Measurements from ENCODE around the gene FAM131C. TPM values are rescaled to one million over a fixed set of nuclear protein-coding genes. Genes with fewer than 3 reads are reported as not detected.
"Not testable (repeated sequence)": the region's sequence is repeated elsewhere in the genome, so short reads cannot be mapped to it uniquely, and the experiment has no call there.

FAM131C gene
- total RNA-seq, 1 experiment from 2014 or later, result 3.4 TPM

DNA sequence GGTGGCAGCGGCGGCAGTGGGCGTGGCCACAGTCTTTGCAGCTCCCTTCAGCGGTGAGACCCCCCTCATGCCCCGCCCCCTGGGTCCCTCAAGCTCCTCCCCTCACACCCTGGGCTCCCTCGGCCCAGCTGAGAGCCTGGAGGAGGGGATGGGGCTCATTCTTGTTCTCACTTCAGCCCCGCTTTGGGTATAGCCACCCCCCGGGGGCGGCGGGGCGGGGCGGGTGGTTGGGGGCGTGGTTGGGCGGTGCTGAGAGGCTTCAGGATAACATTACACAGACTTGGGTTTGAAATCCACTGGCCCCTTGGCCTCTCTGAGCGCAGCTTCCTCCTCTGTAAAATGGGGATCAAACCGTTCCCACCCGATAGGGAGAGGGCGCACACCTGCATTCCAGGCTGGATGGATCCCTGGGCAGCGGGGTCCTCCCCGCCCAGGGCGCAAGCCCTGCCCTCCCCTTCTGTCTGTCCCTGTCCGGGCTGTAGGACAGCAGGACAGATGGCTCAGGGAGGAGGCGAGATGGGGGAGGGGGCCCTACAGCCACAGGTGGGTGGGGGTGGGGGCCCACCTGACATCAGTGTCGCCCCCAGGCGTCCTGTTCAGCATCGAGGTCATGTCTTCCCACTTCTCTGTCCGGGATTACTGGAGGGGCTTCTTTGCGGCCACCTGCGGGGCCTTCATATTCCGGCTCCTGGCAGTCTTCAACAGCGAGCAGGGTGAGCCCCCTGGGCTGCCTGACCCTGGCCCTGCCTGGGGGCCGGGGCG, 46.5 kb downstream of the FAM131C start:
- intact Hi-C loops (cut with micrococcal nuclease; ENCODE audit: unreplicated experiment), result no loop called here
- ChIA-PET CTCF (no interaction called here), POLR2A (interaction anchor here (0.7 kb wide), 1 partner anchor 34 kb away, joined by 5 read pairs; no protein-coding TSS in a partner anchor)
- Histone ChIP-seq H3K27me3 (ENCODE audit: control insufficient read depth, insufficient read depth, low read length) (no peaks in the 10 kb centered on the region), H3K4me3 (ENCODE audit: low read depth in 2 of 2, low read length in 2 of 2) (no peak overlapping the region), H3K36me3 (ENCODE audit: control insufficient read depth, insufficient read depth, low read length) (no peaks in the 10 kb centered on the region), H3K4me1 (ENCODE audit: control insufficient read depth, insufficient read depth, low read length) (peaks cover 4% of the 10 kb centered on the region; the same call in 1 of the 2 replicates), H3K27ac (ENCODE audit: low read length) (no peak overlapping the region), H3K9me3 (ENCODE audit: control insufficient read depth, insufficient read depth, low read depth, low read length) (no peaks in the 10 kb centered on the region)
- ATAC-seq (no peak), DNase-seq (ENCODE audit: low read depth, low spot score) (no peak)
- in situ Hi-C loops (cut with HindIII; ENCODE audit: low pct_unique_long_range_greater_than_20kb, low sequenced_read_pairs), result no loop called here
- TF ChIP-seq REST (IDR thresholded peaks at IDR 0.05; ENCODE audit: insufficient read depth in 1 of 2, low read depth in 2 of 2, low read length in 1 of 2) (no peak), SIN3A (IDR thresholded peaks at IDR 0.05; ENCODE audit: borderline replicate concordance, insufficient read depth, low read depth, low read length) (no peak), CTCF (IDR thresholded peaks at IDR 0.05) (no peak), TCF7L2 (IDR thresholded peaks at IDR 0.05; ENCODE audit: low read depth, low read length) (no peak), POLR2AphosphoS5 (IDR thresholded peaks at IDR 0.05; ENCODE audit: low read depth, low read length) (no peak)
- BruUV-seq (replicated peaks), result no TSS peak

DNA sequence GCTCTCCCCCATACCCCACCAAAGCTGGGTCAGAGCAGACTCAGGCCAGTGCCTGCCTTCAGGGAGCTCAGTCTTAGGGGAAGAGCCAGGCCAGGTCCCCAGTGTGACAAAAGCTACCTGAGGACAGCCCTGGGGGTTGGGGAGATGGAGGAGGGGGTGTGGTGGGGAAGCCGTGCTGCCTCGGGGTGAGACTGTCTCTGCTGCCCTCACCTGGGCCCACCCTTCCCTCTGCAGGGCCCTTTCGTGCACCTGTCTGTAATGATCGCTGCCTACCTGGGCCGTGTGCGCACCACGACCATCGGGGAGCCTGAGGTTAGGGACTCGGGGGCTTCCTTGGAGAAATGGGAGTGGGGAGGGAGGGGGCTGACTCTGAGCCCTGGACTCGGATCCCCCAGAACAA, 47.1 kb downstream of the FAM131C start:
- DNase-seq (ENCODE audit: low read depth, low spot score); in situ Hi-C loops (cut with HindIII; ENCODE audit: low pct_unique_long_range_greater_than_20kb, low sequenced_read_pairs); intact Hi-C loops (cut with micrococcal nuclease; ENCODE audit: unreplicated experiment); CTCF ChIA-PET; H3K36me3 ChIP-seq (ENCODE audit: control insufficient read depth, insufficient read depth, low read length); H3K9me3 ChIP-seq (ENCODE audit: control insufficient read depth, insufficient read depth, low read depth, low read length); H3K27ac ChIP-seq (ENCODE audit: low read length); H3K27me3 ChIP-seq (ENCODE audit: control insufficient read depth, insufficient read depth, low read length); POLR2A ChIA-PET; H3K4me1 ChIP-seq (ENCODE audit: control insufficient read depth, insufficient read depth, low read length); ATAC-seq; H3K4me3 ChIP-seq (ENCODE audit: low read depth in 2 of 2, low read length in 2 of 2); BruUV-seq (replicated peaks): not testable (repeated sequence)

DNA sequence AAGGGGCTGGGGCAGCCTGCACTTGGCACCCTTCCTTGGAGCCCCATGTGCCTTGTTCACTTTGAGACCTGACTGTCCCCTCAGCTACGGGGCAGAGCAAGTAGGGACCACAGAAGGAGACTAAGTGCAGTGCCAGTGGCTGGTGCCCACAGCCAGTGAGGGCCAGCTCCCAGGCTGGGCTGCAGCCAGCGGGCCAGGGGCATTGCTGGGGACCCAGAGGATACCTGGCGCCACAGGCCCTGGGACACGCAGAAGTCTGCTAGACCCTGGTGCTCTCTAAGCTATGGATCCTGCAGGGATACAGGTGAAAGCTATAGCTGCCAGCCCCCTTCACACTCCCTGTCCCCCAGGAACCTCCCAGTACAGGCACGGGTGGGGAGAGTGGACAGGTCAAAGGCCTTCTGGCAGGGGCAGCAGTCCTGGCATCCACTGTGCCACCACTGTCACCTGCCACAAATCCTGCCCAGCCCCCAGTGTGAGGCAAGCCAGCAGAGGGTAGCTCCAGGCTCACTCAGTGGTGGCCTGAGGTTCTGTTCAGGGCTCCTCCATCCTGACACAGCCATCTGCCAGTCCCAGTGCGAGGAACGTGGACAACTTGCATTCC, 50.3 kb downstream of the FAM131C start:
- H3K9me3 ChIP-seq (ENCODE audit: control insufficient read depth, insufficient read depth, low read depth, low read length), result no peaks in the 10 kb centered on the region
- TF ChIP-seq REST (IDR thresholded peaks at IDR 0.05; ENCODE audit: insufficient read depth in 1 of 2, low read depth in 2 of 2, low read length in 1 of 2), result no peak
- no peak for TF ChIP-seq SIN3A (IDR thresholded peaks at IDR 0.05; ENCODE audit: borderline replicate concordance, insufficient read depth, low read depth, low read length)
- no peak for TF ChIP-seq CTCF (IDR thresholded peaks at IDR 0.05)
- no peak for TF ChIP-seq POLR2AphosphoS5 (IDR thresholded peaks at IDR 0.05; ENCODE audit: low read depth, low read length)
- TF ChIP-seq TCF7L2 (IDR thresholded peaks at IDR 0.05; ENCODE audit: low read depth, low read length), result no peak
- H3K4me1 ChIP-seq (ENCODE audit: control insufficient read depth, insufficient read depth, low read length), result peaks cover 4% of the 10 kb centered on the region; the same call in 1 of the 2 replicates
- DNase-seq (ENCODE audit: low read depth, low spot score), result no peak
- H3K36me3 ChIP-seq (ENCODE audit: control insufficient read depth, insufficient read depth, low read length), result no peaks in the 10 kb centered on the region
- H3K4me3 ChIP-seq (ENCODE audit: low read depth in 2 of 2, low read length in 2 of 2), result no peak overlapping the region
- intact Hi-C loops (cut with micrococcal nuclease; ENCODE audit: unreplicated experiment) (no loop called here), in situ Hi-C loops (cut with HindIII; ENCODE audit: low pct_unique_long_range_greater_than_20kb, low sequenced_read_pairs) (no loop called here)
- ChIA-PET CTCF (interaction anchor here (0.5 kb wide), 1 partner anchor 208 kb away, joined by 3 read pairs; no protein-coding TSS in a partner anchor), POLR2A (no interaction called here)
- no peak for ATAC-seq
- no peaks in the 10 kb centered on the region for H3K27me3 ChIP-seq (ENCODE audit: control insufficient read depth, insufficient read depth, low read length)
- BruUV-seq (replicated peaks), result no TSS peak
- no peak overlapping the region for H3K27ac ChIP-seq (ENCODE audit: low read length)

Data from Panc1 (cell line).